IMR-90 (cell line): ENCODE results near the gene LMO4. TPM values are rescaled to one million over a fixed set of nuclear protein-coding genes. Genes with fewer than 3 reads are reported as not detected.

Experiments used
- ATAC-seq: fragments of 200-7000 bp; cut with Tn5 transposase; 2 replicates; pipeline ENCODE4 v1.9.1; 2020; ENCODE audit warnings: low read depth, mild to moderate bottlenecking, moderate library complexity
- BruUV-seq: library from RNA; stranded (reverse); fragments of 400-500 nt; replicated peaks from 2 replicates; lab custom pipeline; 2021; lab: Mats Ljungman, UMichigan
- CTCF ChIA-PET: fragments of 300-600 bp; formaldehyde crosslinking; extraction: SDS; loops from one replicate; lab custom pipeline; 2021; ENCODE audit warnings: antibody characterized with exemption; lab: Yijun Ruan, JAX
- POLR2A ChIA-PET: fragments of 300-600 bp; sonication (Branson Sonifier 250); formaldehyde crosslinking; loops from one replicate; lab custom pipeline; 2022; ENCODE audit warnings: antibody characterized with exemption; ENCODE audit not compliant: unreplicated experiment; lab: Charles Lee
- DNase-seq: peaks from one replicate; pipeline ENCODE4 v3.0.0; 2013
- H2AFZ ChIP-seq: replicated peaks from 2 replicates; pipeline ENCODE3; 2013; ENCODE audit warnings: low read length, mild to moderate bottlenecking; ENCODE audit not compliant: poor library complexity
- H2AK5ac ChIP-seq: 2 replicates; pipeline ENCODE4 v1.6.1; 2013; ENCODE audit warnings: low read depth, low read length, inconsistent platforms
- H2AK9ac ChIP-seq: replicated peaks from 2 replicates; pipeline ENCODE3; 2013; ENCODE audit warnings: mild to moderate bottlenecking, low read depth, low read length, moderate library complexity; ENCODE audit not compliant: poor library complexity
- H2BK120ac ChIP-seq: 2 replicates; pipeline ENCODE4 v1.6.1; 2013; ENCODE audit warnings: low read depth, low read length, inconsistent platforms
- H2BK15ac ChIP-seq: 3 replicates; pipeline ENCODE4 v1.6.1; 2013; ENCODE audit warnings: low read depth, low read length, inconsistent platforms
- H2BK20ac ChIP-seq: 2 replicates; pipeline ENCODE4 v1.6.1; 2013; ENCODE audit warnings: low read depth, mild to moderate bottlenecking, inconsistent platforms, low read length, moderate library complexity
- H2BK5ac ChIP-seq: 2 replicates; pipeline ENCODE4 v1.6.1; 2013; ENCODE audit warnings: mild to moderate bottlenecking, low read depth, low read length, inconsistent platforms; ENCODE audit not compliant: poor library complexity, severe bottlenecking
- H3K14ac ChIP-seq: replicated peaks from 2 replicates; pipeline ENCODE4 v1.6.1; 2013; ENCODE audit warnings: low read depth, low read length, inconsistent platforms
- H3K18ac ChIP-seq: 2 replicates; pipeline ENCODE4 v1.6.1; 2013; ENCODE audit warnings: low read depth, low read length, control low read depth
- H3K23ac ChIP-seq: 2 replicates; pipeline ENCODE4 v1.6.1; 2013; ENCODE audit warnings: low read depth, low read length, inconsistent platforms
- H3K27ac ChIP-seq: 2 replicates; pipeline ENCODE4 v1.5.1; 2013; ENCODE audit warnings: mild to moderate bottlenecking, control low read depth, low read length; ENCODE audit not compliant: insufficient read depth
- H3K27me3 ChIP-seq: 2 replicates; pipeline ENCODE4 v1.6.1; 2013; ENCODE audit warnings: low read length; ENCODE audit not compliant: control insufficient read depth, insufficient read depth
- H3K36me3 ChIP-seq: 2 replicates; pipeline ENCODE4 v1.6.1; 2013; ENCODE audit warnings: low read length, mixed read lengths; ENCODE audit not compliant: control insufficient read depth, insufficient read depth
- H3K4ac ChIP-seq: 2 replicates; pipeline ENCODE4 v1.6.1; 2013; ENCODE audit warnings: low read depth, low read length, inconsistent platforms
- H3K4me1 ChIP-seq: 2 replicates; pipeline ENCODE4 v1.6.1; 2013; ENCODE audit warnings: low read length, mixed read lengths; ENCODE audit not compliant: control insufficient read depth, insufficient read depth
- H3K4me2 ChIP-seq: 2 replicates; pipeline ENCODE4 v1.6.1; 2013; ENCODE audit warnings: low read depth, mild to moderate bottlenecking, control low read depth, low read length, moderate library complexity
- H3K4me3 ChIP-seq: 2 replicates; pipeline ENCODE4 v1.5.1; 2013; ENCODE audit warnings: low read depth, mild to moderate bottlenecking, control low read depth, low read length, moderate library complexity; ENCODE audit not compliant: insufficient read depth
- H3K56ac ChIP-seq: 2 replicates; pipeline ENCODE4 v1.6.1; 2013; ENCODE audit warnings: low read length, inconsistent platforms; ENCODE audit not compliant: insufficient read depth; ENCODE audit errors: extremely low read depth
- H3K79me1 ChIP-seq, 2 experiments: 2 replicates each; pipeline ENCODE4 v1.6.1; 2013; ENCODE audit warnings: low read length in 2 of 2, inconsistent platforms in 1 of 2, low read depth in 1 of 2
- H3K9ac ChIP-seq: 2 replicates; pipeline ENCODE4 v1.6.1; 2013; ENCODE audit warnings: low read depth, low read length, control low read depth
- H3K9me1 ChIP-seq: 2 replicates; pipeline ENCODE4 v1.6.1; 2013; ENCODE audit warnings: low read length, inconsistent platforms; ENCODE audit not compliant: insufficient read depth
- H3K9me3 ChIP-seq: 2 replicates; pipeline ENCODE4 v1.6.1; 2013; ENCODE audit warnings: low read length; ENCODE audit not compliant: control insufficient read depth, insufficient read depth
- H4K20me1 ChIP-seq: 2 replicates; pipeline ENCODE4 v1.6.1; 2013; ENCODE audit warnings: low read length, inconsistent platforms; ENCODE audit not compliant: insufficient read depth
- H4K5ac ChIP-seq: 2 replicates; pipeline ENCODE4 v1.6.1; 2013; ENCODE audit warnings: mild to moderate bottlenecking, low read depth, low read length, control low read depth
- H4K8ac ChIP-seq, 2 experiments: 2 replicates each; pipeline ENCODE4 v1.6.1; 2013; ENCODE audit warnings: low read depth in 2 of 2, low read length in 2 of 2, control low read depth in 1 of 2, inconsistent platforms in 1 of 2
- H4K91ac ChIP-seq: 2 replicates; pipeline ENCODE4 v1.6.1; 2013; ENCODE audit warnings: low read depth, low read length, inconsistent platforms; ENCODE audit not compliant: insufficient read depth
- BHLHE40 ChIP-seq: fragments of 150-350 bp; IDR thresholded peaks from 2 replicates; pipeline ENCODE4 v1.6.1; 2016; ENCODE audit warnings: mild to moderate bottlenecking, low read depth, low read length
- CEBPB ChIP-seq: IDR thresholded peaks from 2 replicates; pipeline ENCODE4 v1.6.1; 2012; ENCODE audit warnings: low read depth, low read length, improper control_type of control experiment
- CHD1 ChIP-seq: IDR thresholded peaks from 2 replicates; pipeline ENCODE4 v1.6.1; 2012; ENCODE audit warnings: low read depth, low read length, improper control_type of control experiment
- CTCF ChIP-seq: conservative IDR thresholded peaks from 2 replicates; pipeline ENCODE4 v1.5.1; 2012; ENCODE audit warnings: mild to moderate bottlenecking, low read depth, low read length, improper control_type of control experiment
- ELK1 ChIP-seq: fragments of 150-350 bp; IDR thresholded peaks from 2 replicates; pipeline ENCODE4 v1.6.1; 2016; ENCODE audit warnings: low read depth, mild to moderate bottlenecking, low read length, moderate library complexity, borderline replicate concordance
- FOS ChIP-seq: fragments of 150-350 bp; IDR thresholded peaks from 2 replicates; pipeline ENCODE4 v1.6.1; 2016; ENCODE audit warnings: low read depth, low read length
- MAFK ChIP-seq: IDR thresholded peaks from 2 replicates; pipeline ENCODE4 v1.6.1; 2012; ENCODE audit warnings: low read depth, low read length, improper control_type of control experiment
- MAZ ChIP-seq: IDR thresholded peaks from 2 replicates; pipeline ENCODE4 v1.6.1; 2012; ENCODE audit warnings: low read depth, mild to moderate bottlenecking, low read length, improper control_type of control experiment, moderate library complexity, borderline replicate concordance
- MXI1 ChIP-seq: IDR thresholded peaks from 2 replicates; pipeline ENCODE4 v1.6.1; 2012; ENCODE audit warnings: low read depth, mild to moderate bottlenecking, low read length, moderate library complexity, borderline replicate concordance
- NFE2L2 ChIP-seq: fragments of 150-350 bp; IDR thresholded peaks from 2 replicates; pipeline ENCODE4 v1.6.1; 2016; ENCODE audit warnings: low read depth, mild to moderate bottlenecking, low read length
- POLR2A ChIP-seq: IDR thresholded peaks from 2 replicates; pipeline ENCODE4 v1.6.1; 2012; ENCODE audit warnings: mild to moderate bottlenecking, low read depth, low read length
- RAD21 ChIP-seq: IDR thresholded peaks from 2 replicates; pipeline ENCODE4 v1.6.1; 2012; ENCODE audit warnings: low read length, improper control_type of control experiment
- RCOR1 ChIP-seq: IDR thresholded peaks from 2 replicates; pipeline ENCODE4 v1.6.1; 2012; ENCODE audit warnings: mild to moderate bottlenecking, low read length, improper control_type of control experiment; ENCODE audit not compliant: insufficient replicate concordance
- RFX5 ChIP-seq: IDR thresholded peaks from 2 replicates; pipeline ENCODE4 v1.8.0; 2012; ENCODE audit warnings: low read depth, mild to moderate bottlenecking, low read length, moderate library complexity
- SMC3 ChIP-seq: fragments of 150-350 bp; IDR thresholded peaks from 2 replicates; pipeline ENCODE4 v1.6.1; 2016; ENCODE audit warnings: low read depth, mild to moderate bottlenecking, antibody characterized with exemption, low read length, moderate library complexity
- USF2 ChIP-seq: fragments of 150-350 bp; IDR thresholded peaks from 2 replicates; pipeline ENCODE4 v1.6.1; 2017; ENCODE audit warnings: mild to moderate bottlenecking, antibody characterized with exemption, low read length, low read depth
- WGBS, 2 experiments: methylation state at CpG; one replicate each; pipeline versions ENCODE4 v1.1.5 to v1.1.7; 2013; ENCODE audit warnings: missing lambda C conversion rate in 2 of 2; ENCODE audit not compliant: insufficient read length in 1 of 2; ENCODE audit errors: extremely low coverage in 2 of 2; 5-methylcytosine and 5-hydroxymethylcytosine counted together
- dilution Hi-C: fragments of 300-500 bp; cut with HindIII; formaldehyde crosslinking; loops from one replicate; pipeline ENCODE4 v1.14.3; 2018; ENCODE audit warnings: low sequenced_read_pairs; ENCODE audit not compliant: unreplicated experiment
- in situ Hi-C: fragments of 300-500 bp; cut with MboI; formaldehyde crosslinking; loops from 3 replicates; pipeline ENCODE4 v1.14.3; 2019; ENCODE audit warnings: low sequenced_read_pairs, inconsistent platforms, mixed read lengths
- intact Hi-C: fragments of 100-400 bp; cut with micrococcal nuclease; formaldehyde crosslinking; loops from 2 replicates; pipeline ENCODE4 v1.10.0; 2022
- polyA plus RNA-seq, 3 experiments: library from polyadenylated mRNA; depleted of rRNA; stranded (reverse); fragments of >200 nt; gene quantifications; 2 replicates each; pipeline ENCODE4 v1.2.3, GENCODE V29; 2012; ENCODE audit warnings: low replicate concordance in 1 of 3
- total RNA-seq: library from RNA; depleted of rRNA; stranded (reverse); fragments of >200 nt; gene quantifications from 2 replicates; pipeline ENCODE4 v1.2.3, GENCODE V29; 2012

The LMO4 gene
- total and polyA plus RNA-seq, 2 of the 4 experiments (the other 2 are of a cell fraction): 98.9 to 109 TPM

GRCh38 chr1:87279536-87279875 is 49.2 kb upstream of the LMO4 start:
- no peaks in the 10 kb centered on the region for H3K36me3 ChIP-seq
- H3K4ac ChIP-seq: no peak overlapping the region
- no peak overlapping the region for H2BK5ac ChIP-seq
- H3K4me2 ChIP-seq: no peak overlapping the region
- H2AK9ac ChIP-seq: no peak overlapping the region
- in situ Hi-C loops: loop anchor here (25.0 kb wide), 1 partner anchor 1283 kb away; no protein-coding TSS in a partner anchor
- H3K9me1 ChIP-seq: no peaks in the 10 kb centered on the region; the same call in 1 of the 2 replicates
- dilution Hi-C loops: no loop called here
- no peak overlapping the region for H3K9ac ChIP-seq
- DNase-seq: no peak
- H3K79me1 ChIP-seq: no peaks in the 10 kb centered on the region
- no peak overlapping the region for H2AK5ac ChIP-seq
- intact Hi-C loops: no loop called here
- no TSS peak for BruUV-seq
- H4K91ac ChIP-seq: no peak overlapping the region
- peaks cover 5% of the 10 kb centered on the region for H3K4me1 ChIP-seq
- POLR2A ChIA-PET: no interaction called here
- H3K27ac ChIP-seq: no peak overlapping the region
- no peaks in the 10 kb centered on the region for H3K9me3 ChIP-seq
- no peak for ATAC-seq
- no peak overlapping the region for H3K23ac ChIP-seq
- no peak overlapping the region for H2BK15ac ChIP-seq
- H2BK20ac ChIP-seq: no peak overlapping the region
- no peaks in the 10 kb centered on the region for H3K27me3 ChIP-seq
- CTCF ChIA-PET: no interaction called here
- no peak overlapping the region for H2BK120ac ChIP-seq
- no peak overlapping the region for H4K8ac ChIP-seq
- H4K20me1 ChIP-seq: no peaks in the 10 kb centered on the region
- H3K14ac ChIP-seq: no peak overlapping the region
- no peak overlapping the region for H4K5ac ChIP-seq
- H3K56ac ChIP-seq: no peak overlapping the region
- no peak for TF ChIP-seq RCOR1
- no peak for TF ChIP-seq NFE2L2
- no peak for TF ChIP-seq USF2
- no peak for TF ChIP-seq CTCF
- no peak for TF ChIP-seq RFX5
- TF ChIP-seq CHD1: no peak
- no peak for TF ChIP-seq CEBPB
- TF ChIP-seq BHLHE40: no peak
- no peak for TF ChIP-seq MAZ
- TF ChIP-seq MXI1: no peak
- no peak for TF ChIP-seq SMC3
- no peak for TF ChIP-seq MAFK
- TF ChIP-seq RAD21: no peak
- TF ChIP-seq ELK1: no peak
- TF ChIP-seq POLR2A: no peak
- TF ChIP-seq FOS: no peak
- H3K4me3 ChIP-seq: no peak overlapping the region
- H3K18ac ChIP-seq: no peak overlapping the region
- WGBS, 2 experiments: no CpG with 5 or more reads among the region's 2 CpGs
- no peak overlapping the region for H2AFZ ChIP-seq
